Middle frontal gyrus (tissue), 1 donor: ENCODE results near the gene SIRT2.
"Not testable (repeated sequence)": the region's sequence is repeated elsewhere in the genome, so short reads cannot be mapped to it uniquely, and the experiment has no call there.

Experiments used
- DNase-seq: peaks from one replicate; pipeline ENCODE4 v3.0.0-alpha.2; 2015; ENCODE audit warnings: low spot score; ENCODE audit errors: extremely low spot score

The SIRT2 gene

DNA sequence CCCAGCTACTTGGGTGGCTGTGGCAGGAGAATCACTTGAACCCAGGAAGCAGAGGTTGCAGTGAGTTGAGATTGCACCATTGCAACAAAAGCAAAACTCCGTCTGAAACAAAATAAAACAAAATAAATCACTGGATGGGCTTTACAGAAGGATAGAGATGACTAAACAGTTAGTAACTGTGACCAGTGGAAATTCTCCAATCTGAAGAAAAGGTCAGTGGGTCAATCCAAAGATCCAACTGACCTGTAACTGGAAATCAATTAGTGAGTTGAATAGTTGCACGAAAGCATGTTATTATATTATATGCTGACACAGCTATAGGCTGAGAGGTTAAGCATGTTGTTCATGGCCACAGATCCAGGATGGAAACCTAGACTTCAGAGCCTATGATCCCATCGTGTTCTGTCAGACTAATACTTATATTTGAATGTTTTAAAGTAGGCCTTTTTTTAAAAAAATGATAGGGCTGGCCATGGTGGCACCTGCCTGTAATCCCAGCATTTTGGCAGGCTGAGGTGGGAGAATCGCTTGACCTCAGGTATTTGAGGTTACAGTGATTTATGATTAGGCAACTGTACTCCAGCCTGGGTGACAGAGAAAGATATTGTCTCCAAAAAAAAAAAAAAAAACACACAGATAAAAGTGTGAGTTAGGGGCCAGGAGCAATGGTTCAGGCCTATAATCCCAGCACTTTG is 69.2 kb downstream of the SIRT2 start:
- no peak for DNase-seq

DNA sequence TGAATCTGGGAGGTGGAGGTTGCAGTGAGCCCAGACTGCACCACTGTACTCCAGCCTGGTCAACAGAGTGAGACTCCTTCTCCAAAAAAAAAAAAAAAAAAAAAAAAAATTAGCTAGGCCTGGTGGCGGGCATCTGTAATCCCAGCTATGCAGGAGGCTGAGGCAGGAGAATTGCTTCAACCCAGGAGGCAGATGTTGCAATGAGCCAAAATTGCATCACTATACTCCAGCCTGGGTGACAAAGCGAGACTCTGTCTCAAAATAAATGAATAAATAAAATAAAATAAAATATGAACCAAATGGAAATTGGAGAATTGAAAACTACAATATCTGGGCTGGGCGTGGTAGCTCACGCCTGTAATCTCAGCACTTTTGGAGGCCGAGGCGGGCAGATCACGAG is 70.2 kb downstream of the SIRT2 start:
- DNase-seq = not testable (repeated sequence)
